NCI-H2029 (cell line): ENCODE data around the gene SLC10A4.
"Not testable (repeated sequence)": the region's sequence is repeated elsewhere in the genome, so short reads cannot be mapped to it uniquely, and the experiment has no call there.

ENCODE experiments used
- DNase-seq: peaks from one replicate; lab custom pipeline; 2025; lab: John Stamatoyannopoulos, UW

SLC10A4 gene, protein sequence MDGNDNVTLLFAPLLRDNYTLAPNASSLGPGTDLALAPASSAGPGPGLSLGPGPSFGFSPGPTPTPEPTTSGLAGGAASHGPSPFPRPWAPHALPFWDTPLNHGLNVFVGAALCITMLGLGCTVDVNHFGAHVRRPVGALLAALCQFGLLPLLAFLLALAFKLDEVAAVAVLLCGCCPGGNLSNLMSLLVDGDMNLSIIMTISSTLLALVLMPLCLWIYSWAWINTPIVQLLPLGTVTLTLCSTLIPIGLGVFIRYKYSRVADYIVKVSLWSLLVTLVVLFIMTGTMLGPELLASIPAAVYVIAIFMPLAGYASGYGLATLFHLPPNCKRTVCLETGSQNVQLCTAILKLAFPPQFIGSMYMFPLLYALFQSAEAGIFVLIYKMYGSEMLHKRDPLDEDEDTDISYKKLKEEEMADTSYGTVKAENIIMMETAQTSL

DNA sequence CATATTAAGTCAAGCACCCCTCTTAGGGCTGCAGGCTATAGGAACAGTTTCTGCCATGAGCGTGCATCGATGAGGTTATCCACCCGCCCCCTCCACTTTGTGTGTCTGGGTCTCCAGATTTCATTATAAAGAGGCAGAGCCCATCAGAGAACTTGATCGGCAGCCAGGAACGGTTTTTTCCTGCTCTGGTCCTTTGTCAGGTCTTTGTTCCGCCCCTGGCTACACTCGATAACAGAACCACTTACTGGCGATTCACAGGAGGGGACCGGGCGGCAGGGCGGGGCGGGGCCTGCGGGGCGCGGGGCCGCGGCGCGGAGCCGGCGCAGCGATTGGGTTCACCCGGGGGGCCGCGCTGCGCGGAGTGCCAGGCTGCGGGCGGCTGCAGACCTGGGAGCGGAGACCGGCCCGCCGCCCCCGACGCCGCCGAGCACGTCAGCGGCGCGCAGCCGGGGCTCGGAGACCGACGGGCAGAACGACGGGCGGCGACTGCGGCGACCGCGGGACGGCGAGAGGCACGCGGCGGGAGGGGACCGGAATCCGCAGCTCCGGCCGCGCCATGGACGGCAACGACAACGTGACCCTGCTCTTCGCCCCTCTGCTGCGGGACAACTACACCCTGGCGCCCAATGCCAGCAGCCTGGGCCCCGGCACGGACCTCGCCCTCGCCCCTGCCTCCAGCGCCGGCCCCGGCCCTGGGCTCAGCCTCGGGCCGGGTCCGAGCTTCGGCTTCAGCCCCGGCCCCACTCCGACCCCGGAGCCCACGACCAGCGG, at the start of gene SLC10A4:
Gene SLC10A4 (plus strand): TSS at position 338 of the 771 bp plus-strand sequence. CDS start 219 bp downstream, at position 557.
- DNase-seq = peak; percentile 37

DNA sequence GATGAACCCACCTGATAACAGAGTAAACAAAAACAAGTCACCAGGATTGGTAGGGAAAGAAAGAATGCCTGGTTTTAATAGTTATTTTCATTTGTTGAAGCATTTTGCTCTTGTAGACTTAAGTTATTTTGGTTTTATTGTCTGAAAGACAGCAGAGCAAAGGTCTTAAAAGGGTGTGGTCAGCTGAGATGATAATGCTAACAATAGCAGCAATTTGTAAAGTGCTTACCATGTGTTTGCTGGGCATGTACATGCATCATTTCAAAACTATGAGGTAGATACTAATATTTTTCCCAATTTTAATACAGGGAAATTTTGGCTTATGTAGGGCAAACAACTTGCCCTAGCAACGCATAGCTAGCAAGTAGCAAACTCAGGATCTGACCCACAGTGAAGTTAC, 46.8 kb upstream of the SLC10A4 start:
- DNase-seq = no peak

DNA sequence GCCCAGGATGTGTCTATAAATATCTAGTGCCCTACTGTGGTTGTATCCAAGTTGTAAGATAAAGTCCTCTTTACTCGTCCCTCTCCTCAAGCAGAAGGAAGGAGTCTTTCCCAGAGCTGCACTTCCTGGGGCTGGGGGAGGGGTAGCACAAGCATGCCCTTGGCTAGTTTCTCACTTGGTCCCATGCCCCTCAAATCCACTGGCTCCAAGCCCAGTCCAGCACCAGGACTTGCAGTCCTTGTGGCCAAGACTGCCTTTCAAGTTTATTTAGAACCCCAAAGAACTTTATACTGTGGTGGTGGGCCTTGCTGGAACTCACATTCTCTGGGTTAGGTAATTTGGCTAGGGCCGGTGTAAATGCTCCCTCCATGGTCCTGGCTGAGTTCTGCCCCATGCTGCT, 43.2 kb upstream of the SLC10A4 start:
- DNase-seq = no peak

DNA sequence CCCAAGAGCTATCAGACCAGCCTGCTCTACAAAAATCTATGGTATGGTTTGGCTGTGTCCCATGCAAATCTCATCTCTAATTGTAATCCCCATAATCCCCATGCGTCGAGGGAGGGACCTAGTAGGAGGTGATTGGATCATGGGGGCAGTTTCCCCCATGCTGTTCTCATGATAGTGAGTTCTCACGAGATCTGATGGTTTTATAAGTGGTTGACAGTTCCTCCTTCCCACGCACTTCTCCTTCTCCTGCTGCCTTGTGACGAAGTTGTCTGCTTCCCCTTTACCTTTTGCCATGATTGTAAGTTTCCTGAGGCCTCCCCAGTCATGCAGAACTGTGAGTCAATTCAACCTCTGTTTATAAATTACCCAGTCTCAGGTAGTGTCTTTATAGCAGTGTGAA, 42.2 kb upstream of the SLC10A4 start:
- DNase-seq = not testable (repeated sequence)

DNA sequence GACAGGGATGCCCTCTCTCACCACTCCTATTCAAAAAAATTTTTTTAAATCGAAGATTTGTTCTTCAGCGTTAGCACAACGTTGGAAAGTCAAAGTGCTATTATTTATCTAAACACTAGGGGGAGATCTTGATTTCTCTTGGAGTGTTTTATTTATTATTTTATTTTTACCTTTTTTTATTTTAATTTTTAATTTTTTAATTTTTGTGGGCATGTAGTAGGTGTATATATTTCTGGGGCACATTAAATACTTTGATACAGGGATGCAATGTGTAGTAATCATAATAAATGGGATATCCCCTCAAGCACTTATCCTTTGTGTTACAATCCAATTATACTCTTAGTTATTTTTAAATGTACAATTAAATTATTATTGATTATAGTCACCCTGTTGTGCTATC, 37.4 kb upstream of the SLC10A4 start:
- DNase-seq = peak; percentile 15

DNA sequence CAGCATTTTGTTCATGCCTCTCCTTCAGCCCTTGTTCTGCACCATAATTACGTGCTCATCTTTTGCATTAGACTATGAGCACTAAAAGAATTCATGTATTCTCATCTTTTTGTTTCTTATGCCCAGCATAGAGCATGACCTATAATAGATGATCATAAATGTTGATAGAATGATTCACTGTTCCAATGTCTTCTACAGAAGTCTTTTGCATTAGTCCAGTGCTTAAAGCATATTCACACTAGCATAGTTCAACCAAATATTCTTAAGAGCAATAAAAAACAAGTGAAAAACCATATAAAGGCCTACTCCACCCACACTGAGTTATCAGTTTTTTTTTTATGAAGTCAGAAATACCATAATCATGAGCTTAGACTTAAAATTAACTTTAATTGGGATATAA, 36.5 kb upstream of the SLC10A4 start:
- no peak for DNase-seq

DNA sequence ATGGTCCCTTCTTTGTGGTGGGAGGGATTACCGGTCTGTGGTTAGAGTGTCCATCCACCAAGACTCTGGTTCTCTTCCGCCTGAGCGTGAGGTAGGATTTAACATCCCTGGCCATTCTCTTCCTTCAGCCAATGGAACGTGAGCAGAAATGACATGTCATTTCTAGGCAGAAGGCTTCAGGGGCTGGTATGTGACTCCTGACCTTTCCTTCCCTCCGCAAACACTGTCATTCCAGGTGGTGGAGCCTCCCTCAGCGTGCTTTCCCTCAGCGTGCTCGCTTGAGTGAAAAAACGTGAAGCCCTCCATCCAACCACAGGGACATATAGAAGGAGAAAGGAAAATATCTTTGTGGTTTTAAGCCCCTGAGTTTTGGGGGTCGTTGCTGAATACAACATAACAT, 34.0 kb upstream of the SLC10A4 start:
- DNase-seq = no peak

DNA sequence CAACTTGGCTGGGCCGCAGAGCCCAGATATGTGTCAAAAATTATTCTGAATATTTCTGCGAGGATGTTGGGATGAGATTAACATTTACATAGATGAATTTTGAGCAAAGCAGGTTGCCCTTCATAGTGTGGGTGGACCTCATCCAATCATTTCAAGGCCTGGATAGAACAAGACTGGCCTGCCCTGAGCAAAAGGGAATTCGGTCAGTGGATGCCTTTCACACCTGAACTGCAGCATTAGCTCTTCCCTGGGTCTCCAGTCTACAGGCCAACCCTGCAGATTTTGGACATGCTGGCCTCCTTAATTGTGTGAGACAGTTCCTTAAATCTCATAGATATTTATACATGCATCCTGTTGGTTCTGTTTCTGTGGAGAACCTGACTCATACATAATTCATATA, 32.4 kb upstream of the SLC10A4 start:
- no peak for DNase-seq

DNA sequence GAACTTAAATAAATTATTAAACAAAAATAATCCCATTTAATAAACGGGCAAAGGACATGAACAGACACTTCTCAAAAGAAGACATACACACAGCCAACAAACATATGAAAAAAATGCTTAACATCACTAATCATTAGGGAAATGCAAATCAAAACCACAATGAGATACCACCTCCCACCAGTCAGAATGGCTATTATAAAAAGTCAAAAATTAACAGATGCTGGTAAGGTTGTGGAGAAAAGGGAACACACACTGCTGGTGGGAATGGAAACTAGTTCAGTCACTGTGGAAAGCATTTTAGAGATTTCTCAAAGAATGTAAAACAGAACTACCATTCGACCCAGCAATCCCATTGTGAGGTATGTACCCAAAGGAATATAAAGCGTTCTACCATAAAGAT, 31.5 kb upstream of the SLC10A4 start:
- DNase-seq = not testable (repeated sequence)

DNA sequence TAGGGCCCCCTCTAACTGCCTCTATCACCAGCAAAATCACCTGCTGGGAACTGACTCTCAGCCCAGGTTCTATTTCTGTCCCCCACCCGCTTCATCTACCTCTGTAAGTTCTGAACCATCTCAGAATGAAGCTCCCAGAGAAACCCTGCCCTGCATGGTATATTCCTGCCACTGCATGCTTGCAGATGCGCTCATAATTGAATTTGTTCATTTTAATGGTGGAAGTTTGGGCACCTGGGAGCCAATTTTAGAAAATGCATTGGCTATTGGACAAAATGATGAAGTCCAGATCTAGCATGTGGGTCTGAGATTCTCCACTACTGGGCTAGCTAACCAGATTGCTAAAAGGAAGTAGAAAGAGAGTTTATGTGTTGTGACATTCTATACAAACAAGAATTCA, 28.6 kb upstream of the SLC10A4 start:
- DNase-seq = no peak

DNA sequence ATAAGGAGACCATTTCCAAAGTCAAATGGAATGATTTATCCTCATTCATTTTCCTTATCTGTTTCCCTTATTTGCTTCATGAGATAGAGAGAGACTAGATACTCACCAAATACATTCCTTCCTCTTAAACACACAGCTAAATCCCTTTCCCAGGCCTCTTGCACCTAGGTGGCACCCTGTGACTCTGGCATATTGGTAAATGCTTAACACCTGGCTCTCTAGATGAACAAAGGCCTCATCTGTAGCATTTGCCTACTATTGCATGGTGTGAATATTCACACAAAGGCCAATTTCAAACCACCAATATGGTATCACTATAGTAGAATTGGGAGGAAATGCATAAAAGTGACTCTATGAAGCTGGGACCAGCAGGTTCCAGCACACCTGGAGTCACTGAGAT, 22.1 kb upstream of the SLC10A4 start:
- no peak for DNase-seq

DNA sequence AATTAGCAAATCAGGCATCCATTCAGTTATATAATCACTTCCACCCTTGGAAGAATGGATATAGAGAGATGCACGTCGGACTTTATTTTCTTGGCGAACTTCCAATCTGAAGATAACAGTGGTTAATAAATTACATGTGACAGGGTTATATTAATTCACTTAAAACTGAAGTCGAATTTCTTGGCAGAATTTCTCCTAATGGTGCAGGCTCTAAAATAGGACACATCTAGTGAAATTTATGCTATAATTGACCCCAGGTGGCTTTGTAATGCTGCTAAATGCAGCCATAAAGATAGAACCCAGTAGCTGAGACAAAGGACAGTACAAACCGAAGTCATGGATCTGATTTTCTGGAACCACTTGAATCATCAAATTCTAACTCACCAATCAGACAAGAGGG, 20.8 kb upstream of the SLC10A4 start:
- no peak for DNase-seq

DNA sequence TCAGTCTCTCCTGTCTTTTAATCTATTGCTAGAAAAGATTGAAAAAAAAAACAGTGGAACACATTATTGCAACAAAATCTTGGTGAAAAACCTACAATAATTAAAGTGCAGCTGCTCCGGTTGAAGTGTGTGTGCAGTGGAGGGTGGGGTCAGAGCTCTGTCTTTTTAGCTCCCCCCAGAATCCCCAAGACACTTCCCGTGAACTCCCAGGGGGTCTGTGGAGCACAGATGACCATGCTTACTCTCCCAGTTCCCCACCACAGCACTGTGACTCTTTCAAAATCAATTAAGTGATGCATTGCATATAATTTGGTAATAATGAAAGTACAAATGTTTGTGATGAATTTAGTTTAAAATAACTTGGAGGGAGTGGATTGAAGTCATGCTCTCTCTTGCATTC, 15.7 kb upstream of the SLC10A4 start:
- no peak for DNase-seq

DNA sequence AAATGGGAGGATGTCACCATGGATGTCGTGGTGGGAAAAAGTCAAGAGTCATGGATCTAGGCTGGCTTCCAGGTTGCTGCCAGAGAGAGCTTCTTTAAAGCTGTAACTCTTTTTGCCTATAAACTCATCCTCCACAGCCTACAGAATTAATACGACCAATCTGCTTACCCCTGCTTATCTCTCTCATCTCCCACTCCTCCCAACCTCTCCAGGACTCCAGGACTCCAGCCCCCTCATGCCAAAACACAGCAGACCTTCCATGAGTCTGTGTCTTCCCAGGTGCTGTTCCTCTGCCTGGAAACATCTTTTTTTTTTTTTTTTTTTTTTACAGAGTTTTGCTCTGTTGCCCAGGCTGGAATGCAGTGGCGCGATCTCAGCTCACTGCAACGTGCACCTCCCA, 15.3 kb upstream of the SLC10A4 start:
- DNase-seq = no peak

DNA sequence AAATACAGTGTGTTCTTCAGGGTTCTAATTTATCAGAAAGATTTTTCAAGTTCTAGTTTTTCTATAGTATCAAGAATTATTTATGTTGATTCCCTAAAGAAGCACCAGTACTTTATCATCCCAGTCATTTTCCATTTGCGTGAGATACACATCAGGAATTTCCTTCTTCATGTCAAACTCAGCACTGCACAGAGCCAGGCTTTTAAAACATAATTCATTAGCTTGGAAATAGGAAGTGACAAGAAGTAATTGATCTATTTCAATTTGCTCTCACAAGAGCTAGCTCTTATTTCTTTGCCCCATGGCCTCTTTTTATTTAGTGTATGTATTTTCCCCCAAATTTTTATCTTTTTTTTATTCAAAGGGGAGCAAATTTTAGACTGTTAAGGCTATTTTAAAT, 13.0 kb upstream of the SLC10A4 start:
- DNase-seq = no peak

DNA sequence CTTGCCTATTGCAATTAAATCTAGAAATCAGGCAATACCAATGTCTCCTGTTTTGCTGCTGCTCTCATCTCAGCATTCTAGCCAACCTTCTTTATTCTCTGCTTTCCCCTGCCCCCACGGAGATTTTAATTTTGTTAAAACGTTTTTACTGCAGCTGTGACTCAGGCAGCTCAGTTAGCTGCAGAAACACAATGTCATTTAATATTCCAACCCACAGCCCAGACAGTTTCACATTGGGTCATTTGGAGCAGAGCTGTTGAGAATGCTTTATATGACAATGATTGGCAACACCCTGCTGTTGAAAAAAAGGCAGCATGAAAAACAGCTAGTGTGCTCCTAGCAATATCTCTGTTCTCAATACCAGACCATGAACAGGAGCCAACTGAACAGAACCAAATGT, 12.6 kb upstream of the SLC10A4 start:
- DNase-seq = no peak

DNA sequence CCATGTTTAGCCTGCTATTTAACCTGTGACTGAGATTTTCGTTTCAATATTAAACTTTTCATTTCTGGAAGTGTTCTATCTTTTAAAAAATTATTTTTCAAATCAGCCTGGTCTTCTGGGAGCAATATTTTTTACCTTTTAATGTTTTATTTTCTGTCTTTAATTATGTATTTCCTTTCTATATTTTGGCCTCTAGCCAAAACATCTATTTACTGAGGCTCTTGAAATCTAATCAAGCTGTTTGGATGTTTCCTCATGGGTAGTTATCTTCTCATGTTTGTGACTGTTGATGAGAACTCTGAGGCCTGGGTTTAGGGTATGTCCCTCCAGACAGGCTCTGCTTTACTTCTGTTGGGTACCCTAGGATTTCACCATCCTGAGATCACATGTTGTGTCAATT, 10.3 kb upstream of the SLC10A4 start:
- DNase-seq = peak; percentile 26

DNA sequence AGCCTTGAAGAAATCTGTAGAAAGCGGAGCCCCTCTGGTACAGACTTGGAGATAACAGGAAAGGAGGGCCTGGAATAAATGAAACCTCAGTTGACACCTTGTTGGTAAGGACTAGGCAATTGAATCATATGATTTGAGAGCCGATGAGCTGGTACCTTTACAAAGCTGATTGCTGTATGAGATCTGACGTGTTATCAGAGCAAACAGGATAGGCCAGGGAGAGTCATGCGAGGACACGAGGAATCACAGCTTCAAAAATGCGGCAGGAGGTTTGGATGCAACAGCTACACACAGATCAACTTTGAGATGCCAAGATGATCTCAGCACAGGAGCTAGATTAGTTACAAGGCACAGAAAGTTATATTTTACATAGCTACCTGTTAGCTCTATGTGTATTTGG, 7.4 kb upstream of the SLC10A4 start:
- no peak for DNase-seq

DNA sequence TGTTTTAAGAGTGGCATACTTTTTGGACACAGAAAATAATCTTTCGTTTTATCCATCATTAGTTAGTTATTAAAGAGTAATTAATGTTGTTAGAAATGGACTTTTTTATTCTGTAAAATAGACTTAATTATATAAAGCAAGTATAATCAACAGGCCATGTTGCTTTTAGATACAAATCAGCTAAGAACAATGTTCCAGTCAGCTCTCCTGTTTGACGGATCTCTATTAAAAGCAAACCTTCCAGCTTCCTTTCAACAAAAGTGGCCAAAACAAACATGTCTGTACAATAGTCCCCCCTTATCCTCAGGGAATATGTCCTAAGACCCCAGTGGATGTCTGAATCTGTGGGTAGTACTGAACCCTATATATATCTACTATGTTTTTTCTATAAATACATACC, 4.9 kb upstream of the SLC10A4 start:
- no peak for DNase-seq

DNA sequence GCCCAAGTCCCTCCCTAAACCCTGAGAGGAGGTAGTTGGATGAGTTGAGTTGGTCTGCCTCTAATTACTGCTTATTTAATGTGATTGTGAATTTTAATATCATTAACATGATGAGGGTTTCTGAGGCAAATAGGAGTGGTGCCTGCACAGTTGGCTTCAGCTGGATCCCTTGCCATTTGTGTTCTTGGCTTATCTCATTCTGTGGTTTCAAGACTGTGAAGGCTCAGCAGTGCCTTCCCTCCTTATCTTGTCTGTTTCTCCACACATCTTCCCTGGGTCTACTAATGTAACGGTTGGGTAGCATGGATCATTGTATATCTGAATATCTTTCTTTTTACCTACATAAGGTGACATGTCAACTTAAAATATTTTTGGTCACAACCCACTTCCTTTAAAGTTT, 1.6 kb upstream of the SLC10A4 start:
- DNase-seq = no peak

DNA sequence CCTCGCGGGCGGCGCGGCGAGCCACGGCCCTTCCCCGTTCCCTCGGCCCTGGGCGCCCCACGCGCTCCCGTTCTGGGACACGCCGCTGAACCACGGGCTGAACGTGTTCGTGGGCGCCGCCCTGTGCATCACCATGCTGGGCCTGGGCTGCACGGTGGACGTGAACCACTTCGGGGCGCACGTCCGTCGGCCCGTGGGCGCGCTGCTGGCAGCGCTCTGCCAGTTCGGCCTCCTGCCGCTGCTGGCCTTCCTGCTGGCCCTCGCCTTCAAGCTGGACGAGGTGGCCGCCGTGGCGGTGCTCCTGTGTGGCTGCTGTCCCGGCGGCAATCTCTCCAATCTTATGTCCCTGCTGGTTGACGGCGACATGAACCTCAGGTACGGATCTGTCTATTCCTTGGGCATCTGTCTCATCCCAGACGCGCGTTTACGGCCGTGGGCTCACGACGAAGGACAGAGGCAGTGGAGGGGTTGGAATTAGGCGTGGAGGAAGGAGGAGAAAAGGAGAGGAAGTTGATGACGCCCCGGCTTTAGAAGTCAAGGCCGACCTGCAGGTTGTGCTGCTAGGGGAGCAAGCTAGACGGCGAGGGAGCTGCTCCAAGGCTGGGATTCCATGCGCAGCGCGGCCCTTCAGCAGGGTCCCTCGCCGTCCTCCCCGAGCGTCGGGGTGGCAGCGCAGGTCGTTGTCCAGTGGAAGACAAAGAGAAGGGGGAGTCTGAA, 792 bp downstream of the SLC10A4 start:
- DNase-seq = no peak

DNA sequence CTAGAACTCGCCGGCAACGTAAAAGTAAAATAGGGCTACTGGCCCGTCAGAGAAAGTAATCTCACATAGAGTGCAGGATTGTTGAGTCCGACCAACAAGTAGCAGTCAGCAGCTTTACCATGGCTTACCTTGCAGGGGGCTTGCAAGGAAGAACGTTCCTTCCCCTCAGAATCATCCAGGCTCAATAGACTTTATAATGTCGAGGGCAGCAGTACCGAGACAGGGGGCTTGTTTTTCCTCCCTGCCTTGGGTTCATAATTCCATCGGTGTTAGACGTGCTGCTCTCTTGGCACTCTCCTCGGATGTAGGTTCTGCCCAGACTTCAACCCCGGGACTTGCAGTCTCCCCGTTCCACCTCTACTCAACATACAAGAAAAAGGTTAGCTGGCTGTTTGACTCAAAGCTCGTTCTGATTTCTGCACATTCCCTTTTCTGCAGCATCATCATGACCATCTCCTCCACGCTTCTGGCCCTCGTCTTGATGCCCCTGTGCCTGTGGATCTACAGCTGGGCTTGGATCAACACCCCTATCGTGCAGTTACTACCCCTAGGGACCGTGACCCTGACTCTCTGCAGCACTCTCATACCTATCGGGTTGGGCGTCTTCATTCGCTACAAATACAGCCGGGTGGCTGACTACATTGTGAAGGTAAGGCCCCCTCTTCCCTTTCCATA, 1.5 kb downstream of the SLC10A4 start:
- DNase-seq = no peak
